Panc1 (cell line): ENCODE measurements around the gene WDR26. TPM values are rescaled to one million over a fixed set of nuclear protein-coding genes. Genes with fewer than 3 reads are reported as not detected.
A peak's percentile ranks its signal among the peaks of the same experiment; 100 is the strongest.
"Not testable (repeated sequence)": the region's sequence is repeated elsewhere in the genome, so short reads cannot be mapped to it uniquely, and the experiment has no call there.

ENCODE experiments used
- ATAC-seq: fragments of 200-7000 bp; cut with Tn5 transposase; 2 replicates; pipeline ENCODE4 v1.9.1; 2020; ENCODE audit warnings: mild to moderate bottlenecking, moderate library complexity
- BruUV-seq: library from RNA; stranded (reverse); fragments of 400-500 nt; replicated peaks from 2 replicates; lab custom pipeline; 2021; lab: Mats Ljungman, UMichigan
- CTCF ChIA-PET: fragments of 300-600 bp; sonication (Branson Sonifier 250); formaldehyde crosslinking; loops from one replicate; lab custom pipeline; 2022; ENCODE audit warnings: antibody characterized with exemption; lab: Charles Lee
- POLR2A ChIA-PET: fragments of 300-600 bp; sonication (Branson Sonifier 250); formaldehyde crosslinking; loops from one replicate; lab custom pipeline; 2022; ENCODE audit warnings: antibody characterized with exemption; lab: Charles Lee
- DNase-seq: peaks from one replicate; pipeline ENCODE4 v3.0.0-alpha.2; 2010; ENCODE audit warnings: low read depth, low spot score
- H3K27ac ChIP-seq: 2 replicates; pipeline ENCODE4 v1.5.1; 2011; ENCODE audit warnings: mild to moderate bottlenecking, low read length, inconsistent platforms
- H3K27me3 ChIP-seq: fragments of 200-500 bp; sonication (Bioruptor generic); 2 replicates; pipeline ENCODE4 v1.6.0; 2014; ENCODE audit warnings: low read length, inconsistent platforms; ENCODE audit not compliant: control insufficient read depth, insufficient read depth
- H3K36me3 ChIP-seq: fragments of 200-500 bp; sonication (Bioruptor generic); 2 replicates; pipeline ENCODE4 v1.5.1; 2014; ENCODE audit warnings: inconsistent platforms, mild to moderate bottlenecking, low read length, moderate library complexity; ENCODE audit not compliant: control insufficient read depth, insufficient read depth
- H3K4me1 ChIP-seq: 2 replicates; pipeline ENCODE4 v1.5.1; 2011; ENCODE audit warnings: inconsistent platforms, mild to moderate bottlenecking, low read length, moderate library complexity; ENCODE audit not compliant: control insufficient read depth, insufficient read depth
- H3K4me3 ChIP-seq, 2 experiments: 2 replicates each; pipeline ENCODE4 v1.5.1; 2011 to 2012; ENCODE audit warnings: low read depth in 2 of 2, low read length in 2 of 2, mild to moderate bottlenecking in 2 of 2, inconsistent platforms in 1 of 2, moderate library complexity in 1 of 2
- H3K9me3 ChIP-seq: fragments of 200-500 bp; sonication (Bioruptor generic); 2 replicates; pipeline ENCODE4 v1.5.1; 2014; ENCODE audit warnings: low read depth, mild to moderate bottlenecking, inconsistent platforms, low read length, moderate library complexity; ENCODE audit not compliant: control insufficient read depth, insufficient read depth
- CTCF ChIP-seq: fragments of 450-650 bp; IDR thresholded peaks from 2 replicates; pipeline ENCODE4 v1.5.1; 2017; ENCODE audit warnings: mild to moderate bottlenecking
- POLR2AphosphoS5 ChIP-seq: IDR thresholded peaks from 2 replicates; pipeline ENCODE4 v1.6.1; 2012; ENCODE audit warnings: mild to moderate bottlenecking, low read depth, low read length, moderate library complexity
- REST ChIP-seq, 2 experiments: IDR thresholded peaks; 2 replicates each; pipeline ENCODE4 v1.6.1; 2011 to 2012; ENCODE audit warnings: low read depth in 2 of 2, control low read depth in 1 of 2, low read length in 1 of 2, mild to moderate bottlenecking in 1 of 2, moderate library complexity in 1 of 2; ENCODE audit not compliant: insufficient read depth in 1 of 2
- SIN3A ChIP-seq: IDR thresholded peaks from 2 replicates; pipeline ENCODE4 v1.6.1; 2012; ENCODE audit warnings: low read depth, mild to moderate bottlenecking, low read length, moderate library complexity, borderline replicate concordance; ENCODE audit not compliant: insufficient read depth
- TCF7L2 ChIP-seq: IDR thresholded peaks from 2 replicates; pipeline ENCODE4 v1.6.1; 2011; ENCODE audit warnings: mild to moderate bottlenecking, low read depth, low read length, inconsistent platforms
- in situ Hi-C: cut with HindIII; loops from 2 replicates; pipeline ENCODE4 v1.10.0; 2016; ENCODE audit warnings: low sequenced_read_pairs, low pct_unique_long_range_greater_than_20kb
- intact Hi-C: fragments of 100-400 bp; cut with micrococcal nuclease; formaldehyde crosslinking; loops from one replicate; pipeline ENCODE4 v1.10.0; 2022; ENCODE audit not compliant: unreplicated experiment
- total RNA-seq: library from RNA; stranded (reverse); gene quantifications from one replicate; pipeline ENCODE4 v1.2.1, GENCODE V29; 2021; ENCODE audit not compliant: unreplicated experiment

Gene WDR26
- total RNA-seq, 1 experiment from 2014 or later = 91.3 TPM

- no peak for DNase-seq
- no peaks in the 10 kb centered on the region for H3K4me1 ChIP-seq
- ATAC-seq = no peak
- H3K27me3 ChIP-seq = no peaks in the 10 kb centered on the region
- no TSS peak for BruUV-seq
- in situ Hi-C loops (no loop called here), intact Hi-C loops (no loop called here)
- H3K4me3 ChIP-seq = no peak overlapping the region
- peaks cover 14% of the 10 kb centered on the region; the same call in 1 of the 2 replicates for H3K9me3 ChIP-seq
- no peak for TF ChIP-seq TCF7L2
- no peak for TF ChIP-seq POLR2AphosphoS5
- no peak for TF ChIP-seq REST (IDR thresholded peaks at IDR 0.05; ENCODE audit: insufficient read depth in 1 of 2, low read depth in 2 of 2, low read length in 1 of 2)
- no peak for TF ChIP-seq CTCF
- TF ChIP-seq SIN3A = no peak
- no peak overlapping the region for H3K27ac ChIP-seq
- no peaks in the 10 kb centered on the region for H3K36me3 ChIP-seq
- POLR2A ChIA-PET = no interaction called here
- CTCF ChIA-PET = no interaction called here
Measured at GRCh38 chr1:224348137-224348536, 86.5 kb downstream of the WDR26 start.

- H3K27ac ChIP-seq = no peak overlapping the region
- no peak overlapping the region for H3K4me3 ChIP-seq
- ChIA-PET CTCF (no interaction called here), POLR2A (interaction anchor here (0.6 kb wide), 1 partner anchor 106 kb away, joined by 5 read pairs; no protein-coding TSS in a partner anchor)
- in situ Hi-C loops (no loop called here), intact Hi-C loops (no loop called here)
- TF ChIP-seq CTCF = no peak
- no peak for TF ChIP-seq TCF7L2
- no peak for TF ChIP-seq POLR2AphosphoS5
- no peak for TF ChIP-seq REST (IDR thresholded peaks at IDR 0.05; ENCODE audit: insufficient read depth in 1 of 2, low read depth in 2 of 2, low read length in 1 of 2)
- no peak for TF ChIP-seq SIN3A
- H3K9me3 ChIP-seq = peaks cover 17% of the 10 kb centered on the region; the same call in 1 of the 2 replicates
- no peak for ATAC-seq
- no peaks in the 10 kb centered on the region for H3K36me3 ChIP-seq
- H3K27me3 ChIP-seq = no peaks in the 10 kb centered on the region
- no TSS peak for BruUV-seq
- no peak for DNase-seq
- H3K4me1 ChIP-seq = no peaks in the 10 kb centered on the region
Measured at GRCh38 chr1:224343679-224344078, 90.9 kb downstream of the WDR26 start.

- not testable (repeated sequence) for BruUV-seq
Measured at GRCh38 chr1:224340453-224341384, 93.9 kb downstream of the WDR26 start.

More at GRCh38 chr1:224340453-224341384, 93.9 kb downstream of the WDR26 start:
- intact Hi-C loops, H3K27me3 ChIP-seq, DNase-seq, CTCF ChIA-PET, H3K36me3 ChIP-seq, H3K27ac ChIP-seq, H3K4me1 ChIP-seq, POLR2A ChIA-PET, in situ Hi-C loops: not testable (repeated sequence)
- Histone ChIP-seq H3K4me3 (peak overlapping the region; percentile 57 to 69), H3K9me3 (peaks cover 17% of the 10 kb centered on the region; the same call in 1 of the 2 replicates)
- ATAC-seq = peak; percentile 92
